Right lobe of liver (tissue), 6 donors: Measurements from ENCODE around the gene DNMBP. TPM values are rescaled to one million over a fixed set of nuclear protein-coding genes. Genes with fewer than 3 reads are reported as not detected.
A peak's percentile ranks its signal among the peaks of the same experiment; 100 is the strongest.

Experiments
- ATAC-seq, 4 donors: fragments of 200-7000 bp; cut with Tn5 transposase; one replicate each; pipeline ENCODE4 v1.9.1; 2020; ENCODE audit warnings: mild to moderate bottlenecking in 4 of 4, moderate library complexity in 4 of 4
- DNase-seq, 3 donors: peaks; one replicate each; pipeline ENCODE4 v3.0.0-alpha.2; 2020
- H3K27ac ChIP-seq, 3 donors: fragments of 200-600 bp; one replicate each; pipeline ENCODE4 v1.8.0; 2022
- H3K27me3 ChIP-seq, 2 donors: fragments of 200-600 bp; one replicate each; pipeline ENCODE4 v1.8.0; 2022
- H3K36me3 ChIP-seq, 4 donors: fragments of 200-600 bp; sonication (generic) in 1 of 4; one replicate each; pipeline versions ENCODE4 v1.5.1 to v1.8.0; 2017 to 2022; ENCODE audit warnings: control low read depth in 1 of 4
- H3K4me1 ChIP-seq, 4 donors: fragments of 200-600 bp; sonication (generic) in 1 of 4; one replicate each; pipeline versions ENCODE4 v1.5.1 to v1.8.0; 2017 to 2022; ENCODE audit warnings: control low read depth in 1 of 4
- H3K4me3 ChIP-seq, 3 donors: fragments of 200-600 bp; one replicate each; pipeline ENCODE4 v1.8.0; 2022
- H3K9me3 ChIP-seq, 4 donors: fragments of 200-600 bp; sonication (generic) in 1 of 4; one replicate each; pipeline versions ENCODE4 v1.5.1 to v1.8.0; 2017 to 2022; ENCODE audit warnings: control low read depth in 1 of 4
- CTCF ChIP-seq, 4 donors: fragments of 200-600 bp in 3 of 4; fragments of 450-650 bp in 1 of 4; IDR thresholded peaks; one replicate each; pipeline versions ENCODE4 v1.5.1 to v1.8.0; 2016 to 2022; ENCODE audit warnings: antibody characterized with exemption in 4 of 4, mild to moderate bottlenecking in 2 of 4
- POLR2A ChIP-seq: fragments of 450-650 bp; IDR thresholded peaks from one replicate; pipeline ENCODE4 v1.6.1; 2017; ENCODE audit warnings: antibody characterized with exemption, mild to moderate bottlenecking
- WGBS: methylation state at CpG from one replicate; pipeline ENCODE4 v1.1.6; 2018; ENCODE audit warnings: low coverage, low lambda C conversion rate; ENCODE audit not compliant: insufficient coverage; ENCODE audit errors: missing lambda C conversion rate; 5-methylcytosine and 5-hydroxymethylcytosine counted together
- intact Hi-C, 2 donors: fragments of 100-400 bp; cut with DNase I; formaldehyde crosslinking; loops; one replicate each; pipeline versions ENCODE4 v1.11.2 to v1.14.1; 2022
- total RNA-seq, 6 experiments: library from RNA; depleted of rRNA in 2 of 6; stranded (reverse); fragments of >200 nt in 2 of 6; fragmentation: NEBNext Ultra II Directional in 3 of 6; extraction: Animal tissue kit (Norgen Biotek cat#: 25700) in 3 of 6; gene quantifications; one replicate each; pipeline versions ENCODE4 v1.1.0 to v1.2.4, GENCODE V29; 2016 to 2023
- donor health status: DM: no; HTN: yes; CAD: no.
- donor health status: DM: no; HTN: no; CAD: no.
- donor health status: DM: no; HTN: no; CAD: no.
- donor health status: DM: no; HTN: yes; CAD: no.
- donor health status: DM: no; HTN: yes; CAD: no.

The DNMBP gene
- total RNA-seq, 6 experiments from 2014 or later = 7.9 to 12.7 (median 9.9) TPM

- Histone ChIP-seq H3K4me1 (peaks cover 0 to 44% (median 6%) of the 10 kb centered on the region in 4 donors), H3K27ac (peak overlapping the region; percentile 6 to 70 (median 57)), H3K9me3 (no peaks in the 10 kb centered on the region), H3K4me3 (peak overlapping the region; percentile 17 to 43 (median 21)), H3K27me3 (no peaks in the 10 kb centered on the region), H3K36me3 (peaks cover 0 to 3% (median 0%) of the 10 kb centered on the region in 4 donors)
- ATAC-seq (peak; percentile 59 to 81 (median 76)), DNase-seq (peak; percentile 32 to 62 (median 54))
- WGBS = 9% methylated on average over 10 of the region's 10 CpGs
- TF ChIP-seq CTCF (IDR thresholded peaks at IDR 0.05) = no peak
- TF ChIP-seq POLR2A = no peak
- intact Hi-C loops = no loop called here
These were observed 91.6 kb downstream of the DNMBP start for GRCh38 chr10:99917963-99918825.

DNA sequence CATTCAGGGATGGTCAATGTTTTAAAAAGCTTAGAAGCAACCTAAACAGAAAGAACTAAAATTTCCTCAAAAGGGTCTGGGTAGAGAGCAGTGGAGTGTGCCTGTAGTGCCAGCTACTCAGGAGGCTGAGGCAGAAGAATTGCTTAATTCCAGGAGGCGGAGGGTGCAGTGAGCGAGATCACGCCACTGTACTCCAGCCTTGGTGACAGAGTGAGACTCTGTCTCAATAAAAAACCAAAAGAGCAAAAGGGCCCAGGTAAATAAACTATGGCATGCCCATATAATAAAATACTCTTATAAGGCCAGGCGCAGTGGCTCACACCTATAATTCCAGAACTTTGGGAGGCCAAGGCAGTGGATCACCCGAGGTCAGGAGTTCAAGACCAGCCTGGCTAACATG, 93.0 kb downstream of the DNMBP start:
- TF ChIP-seq POLR2A (no peak), CTCF (IDR thresholded peaks at IDR 0.05) (no peak)
- H3K4me1 ChIP-seq = peaks cover 0 to 41% (median 6%) of the 10 kb centered on the region in 4 donors
- ATAC-seq = no peak

DNA sequence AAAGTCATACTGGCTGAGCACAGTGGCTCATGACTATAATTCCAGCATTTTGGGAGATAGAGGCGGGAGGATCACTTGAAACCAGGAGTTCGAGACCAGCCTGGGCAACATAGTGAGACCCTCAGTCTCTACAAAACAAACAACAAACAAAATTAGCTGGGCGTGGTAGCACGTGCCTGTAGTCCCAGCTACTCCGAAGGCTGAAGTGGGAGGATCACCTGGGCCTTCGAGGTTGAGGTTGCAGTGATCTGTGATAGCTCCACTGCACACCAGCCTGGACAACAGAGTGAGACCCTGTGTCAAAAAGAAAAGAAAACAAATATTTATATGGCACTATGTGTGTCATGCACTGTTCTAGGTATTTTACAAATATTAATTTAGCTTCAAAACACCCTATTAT, 94.3 kb downstream of the DNMBP start:
- intact Hi-C loops = no loop called here
- H3K36me3 ChIP-seq = peaks cover 0 to 3% (median 0%) of the 10 kb centered on the region in 4 donors
- ATAC-seq (no peak), DNase-seq (no peak)
- no peak for TF ChIP-seq POLR2A
- TF ChIP-seq CTCF (IDR thresholded peaks at IDR 0.05) = no peak
- H3K4me1 ChIP-seq = peaks cover 0 to 31% (median 6%) of the 10 kb centered on the region in 4 donors
- H3K9me3 ChIP-seq = no peaks in the 10 kb centered on the region
- H3K4me3 ChIP-seq = no peak overlapping the region
- no peaks in the 10 kb centered on the region for H3K27me3 ChIP-seq
- WGBS = 100% methylated on average over 4 of the region's 6 CpGs
- H3K27ac ChIP-seq = no peak overlapping the region

More for the DNA sequence above, 93.0 kb downstream of the DNMBP start:
- no peak overlapping the region for H3K4me3 ChIP-seq
- H3K36me3 ChIP-seq = peaks cover 0 to 3% (median 0%) of the 10 kb centered on the region in 4 donors
- 86% methylated on average over 5 of the region's 5 CpGs for WGBS
- peak overlapping the region in 1 of 3 donors; percentile 5 for H3K27ac ChIP-seq
- no peaks in the 10 kb centered on the region for H3K27me3 ChIP-seq
- intact Hi-C loops = no loop called here
- no peaks in the 10 kb centered on the region for H3K9me3 ChIP-seq
- no peak for DNase-seq

DNA sequence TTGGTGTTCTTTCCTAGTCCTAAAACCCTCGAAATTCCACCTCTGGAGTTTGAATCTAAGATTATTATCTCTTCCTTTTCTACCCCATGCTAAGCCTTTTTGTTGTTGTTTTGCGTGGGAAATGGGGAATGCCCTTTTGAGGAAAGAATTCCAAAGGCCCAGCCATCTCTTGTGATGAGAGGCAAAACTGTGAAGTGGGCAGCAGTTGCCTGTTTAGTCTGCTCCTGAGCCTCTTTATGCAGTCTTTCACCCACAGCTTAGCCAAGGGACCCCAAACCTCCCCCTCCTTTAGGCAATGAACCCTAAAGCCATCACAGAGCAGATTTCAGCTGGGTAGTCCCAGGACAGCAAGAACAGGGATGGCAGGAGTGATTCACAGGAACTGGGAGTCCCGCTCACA, 95.5 kb downstream of the DNMBP start:
- peaks cover 0 to 27% (median 6%) of the 10 kb centered on the region in 4 donors for H3K4me1 ChIP-seq
- H3K36me3 ChIP-seq = peaks cover 0 to 3% (median 0%) of the 10 kb centered on the region in 4 donors
- H3K9me3 ChIP-seq = no peaks in the 10 kb centered on the region
- H3K4me3 ChIP-seq = no peak overlapping the region
- ATAC-seq (no peak), DNase-seq (no peak)
- WGBS = 91% methylated on average over 3 of the region's 3 CpGs
- H3K27me3 ChIP-seq = no peaks in the 10 kb centered on the region
- intact Hi-C loops = no loop called here
- no peak overlapping the region for H3K27ac ChIP-seq
- TF ChIP-seq POLR2A (no peak), CTCF (IDR thresholded peaks at IDR 0.05) (no peak)
